SU-DHL-6 (cell line): Measurements from ENCODE around the gene PRDM12.

Experiments used
- H2AFZ ChIP-seq: fragments of 200-600 bp; sonication (generic); 2 replicates; pipeline ENCODE4 v1.6.1; 2014; ENCODE audit warnings: low read depth, mild to moderate bottlenecking, moderate library complexity, mixed read lengths, antibody characterized with exemption, low read length; ENCODE audit not compliant: severe bottlenecking
- H3F3A ChIP-seq: fragments of 200-600 bp; shearing (Covaris generic); 2 replicates; pipeline ENCODE4 v1.6.0; 2016; ENCODE audit warnings: antibody characterized with exemption, mild to moderate bottlenecking; ENCODE audit not compliant: insufficient read depth
- H3K27ac ChIP-seq: fragments of 200-600 bp; sonication (generic); 2 replicates; pipeline ENCODE4 v1.5.1; 2016; ENCODE audit warnings: low read depth, mild to moderate bottlenecking, low read length, moderate library complexity, mixed read lengths
- H3K27me3 ChIP-seq: fragments of 200-600 bp; sonication (generic), shearing (Covaris generic); 2 replicates; pipeline ENCODE4 v1.6.0; 2014; ENCODE audit warnings: mild to moderate bottlenecking, low read length
- H3K36me3 ChIP-seq: fragments of 200-600 bp; sonication (generic); 2 replicates; pipeline ENCODE4 v1.6.1; 2014; ENCODE audit warnings: mild to moderate bottlenecking, low read length, mixed read lengths
- H3K4me2 ChIP-seq: fragments of 300-600, 200-600 bp; shearing (Covaris generic), sonication (generic); 2 replicates; pipeline ENCODE4 v1.6.0; 2014; ENCODE audit warnings: low read length, low read depth, mild to moderate bottlenecking; ENCODE audit not compliant: poor library complexity, severe bottlenecking
- H3K4me3 ChIP-seq: fragments of 200-600 bp; sonication (generic); 2 replicates; pipeline ENCODE4 v1.5.1; 2014; ENCODE audit warnings: antibody characterized with exemption, low read length, mild to moderate bottlenecking, mixed read lengths; ENCODE audit not compliant: insufficient read depth, poor library complexity, severe bottlenecking
- H3K79me2 ChIP-seq: fragments of 200-600 bp; sonication (generic); 2 replicates; pipeline ENCODE4 v1.6.1; 2014; ENCODE audit warnings: mild to moderate bottlenecking, low read length, moderate library complexity; ENCODE audit not compliant: insufficient read depth
- H3K9ac ChIP-seq: fragments of 200-600 bp; sonication (generic); 2 replicates; pipeline ENCODE4 v1.7.0; 2014; ENCODE audit warnings: mild to moderate bottlenecking, low read length
- H3K9me2 ChIP-seq: fragments of 200-600 bp; sonication (generic); replicated peaks from 2 replicates; pipeline ENCODE4 v1.6.1; 2014; ENCODE audit warnings: low read length; ENCODE audit not compliant: insufficient read depth
- H3K9me3 ChIP-seq: fragments of 200-600 bp; sonication (generic); 2 replicates; pipeline ENCODE4 v1.6.1; 2014; ENCODE audit warnings: low read length, mixed read lengths; ENCODE audit not compliant: insufficient read depth
- H4K20me1 ChIP-seq: fragments of 200-600 bp; sonication (generic); 2 replicates; pipeline ENCODE4 v1.6.1; 2014; ENCODE audit warnings: low read depth, mild to moderate bottlenecking, antibody characterized with exemption, low read length, moderate library complexity, mixed read lengths
- EZH2phosphoT487 ChIP-seq: fragments of 200-600 bp; sonication (generic), shearing (Covaris generic); conservative IDR thresholded peaks from 2 replicates; pipeline ENCODE4 v1.6.1; 2018; ENCODE audit warnings: mild to moderate bottlenecking, antibody characterized with exemption, low read length, moderate library complexity, mixed read lengths
- TF ChIP-seq, protein P1 (sequence below): fragments of 200-600 bp; sonication (generic); IDR thresholded peaks from one replicate; pipeline ENCODE4 v1.5.1; 2017; ENCODE audit warnings: antibody characterized with exemption, mild to moderate bottlenecking, low read length, moderate library complexity; ENCODE audit not compliant: insufficient read depth, poor library complexity, severe bottlenecking

Gene PRDM12

GRCh38 chr9:130627896-130628792, 36.2 kb upstream of the PRDM12 start:
- no peaks in the 10 kb centered on the region for H3K9me2 ChIP-seq
- no peaks in the 10 kb centered on the region for H3K79me2 ChIP-seq
- no peak overlapping the region for H3K9ac ChIP-seq
- TF ChIP-seq EZH2phosphoT487: no peak
- H3K9me3 ChIP-seq: no peaks in the 10 kb centered on the region
- no peaks in the 10 kb centered on the region for H3K27me3 ChIP-seq
- no peaks in the 10 kb centered on the region; the same call in 1 of the 2 replicates for H3K36me3 ChIP-seq
- H4K20me1 ChIP-seq: no peaks in the 10 kb centered on the region
- H3K27ac ChIP-seq: no peak overlapping the region
- no peak overlapping the region for H3K4me3 ChIP-seq
- H3K4me2 ChIP-seq: no peak overlapping the region
- H3F3A ChIP-seq: no peaks in the 10 kb centered on the region
- H2AFZ ChIP-seq: no peak overlapping the region

DNA sequence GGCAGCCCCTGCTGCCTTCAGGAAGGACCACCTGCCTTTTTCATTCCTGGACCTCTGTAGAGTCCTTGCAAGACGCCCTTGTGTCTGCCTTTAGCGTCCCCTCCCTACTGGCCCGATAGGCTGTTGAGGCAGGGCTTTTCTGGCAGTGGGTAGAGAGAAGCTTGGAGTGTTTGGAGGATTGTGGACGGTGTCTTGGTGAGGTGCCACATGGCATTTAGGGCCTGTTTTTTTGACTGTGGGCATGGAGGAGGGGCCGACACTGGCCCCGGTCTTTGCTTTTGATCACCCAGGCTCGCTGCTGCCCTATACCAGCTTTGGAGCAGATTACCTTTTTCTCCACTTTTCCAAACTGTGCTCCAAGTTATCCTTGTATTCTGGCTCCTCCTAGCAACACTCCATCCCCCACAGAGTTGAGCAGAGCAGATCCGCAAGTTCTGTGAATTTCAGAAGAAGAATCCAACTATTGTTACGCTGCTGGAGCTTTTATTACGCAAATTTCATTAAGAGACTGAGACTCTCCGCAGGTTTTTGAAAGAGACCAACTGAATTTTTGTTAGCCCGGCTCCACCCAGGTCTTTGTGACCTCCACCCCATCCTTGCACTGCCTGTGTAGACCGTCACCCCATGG, 34.8 kb upstream of the PRDM12 start:
- no peak overlapping the region for H3K27ac ChIP-seq
- no peak overlapping the region for H2AFZ ChIP-seq
- no peaks in the 10 kb centered on the region for H3F3A ChIP-seq
- no peak overlapping the region for H3K4me3 ChIP-seq
- H3K4me2 ChIP-seq: no peak overlapping the region
- no peaks in the 10 kb centered on the region for H3K9me2 ChIP-seq
- H3K79me2 ChIP-seq: no peaks in the 10 kb centered on the region
- no peaks in the 10 kb centered on the region for H3K9me3 ChIP-seq
- no peak overlapping the region for H3K9ac ChIP-seq
- TF ChIP-seq, protein P1, sequence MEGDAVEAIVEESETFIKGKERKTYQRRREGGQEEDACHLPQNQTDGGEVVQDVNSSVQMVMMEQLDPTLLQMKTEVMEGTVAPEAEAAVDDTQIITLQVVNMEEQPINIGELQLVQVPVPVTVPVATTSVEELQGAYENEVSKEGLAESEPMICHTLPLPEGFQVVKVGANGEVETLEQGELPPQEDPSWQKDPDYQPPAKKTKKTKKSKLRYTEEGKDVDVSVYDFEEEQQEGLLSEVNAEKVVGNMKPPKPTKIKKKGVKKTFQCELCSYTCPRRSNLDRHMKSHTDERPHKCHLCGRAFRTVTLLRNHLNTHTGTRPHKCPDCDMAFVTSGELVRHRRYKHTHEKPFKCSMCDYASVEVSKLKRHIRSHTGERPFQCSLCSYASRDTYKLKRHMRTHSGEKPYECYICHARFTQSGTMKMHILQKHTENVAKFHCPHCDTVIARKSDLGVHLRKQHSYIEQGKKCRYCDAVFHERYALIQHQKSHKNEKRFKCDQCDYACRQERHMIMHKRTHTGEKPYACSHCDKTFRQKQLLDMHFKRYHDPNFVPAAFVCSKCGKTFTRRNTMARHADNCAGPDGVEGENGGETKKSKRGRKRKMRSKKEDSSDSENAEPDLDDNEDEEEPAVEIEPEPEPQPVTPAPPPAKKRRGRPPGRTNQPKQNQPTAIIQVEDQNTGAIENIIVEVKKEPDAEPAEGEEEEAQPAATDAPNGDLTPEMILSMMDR: no peak
- TF ChIP-seq EZH2phosphoT487: no peak
- no peaks in the 10 kb centered on the region for H3K36me3 ChIP-seq
- H3K27me3 ChIP-seq: no peaks in the 10 kb centered on the region
- no peaks in the 10 kb centered on the region for H4K20me1 ChIP-seq

DNA sequence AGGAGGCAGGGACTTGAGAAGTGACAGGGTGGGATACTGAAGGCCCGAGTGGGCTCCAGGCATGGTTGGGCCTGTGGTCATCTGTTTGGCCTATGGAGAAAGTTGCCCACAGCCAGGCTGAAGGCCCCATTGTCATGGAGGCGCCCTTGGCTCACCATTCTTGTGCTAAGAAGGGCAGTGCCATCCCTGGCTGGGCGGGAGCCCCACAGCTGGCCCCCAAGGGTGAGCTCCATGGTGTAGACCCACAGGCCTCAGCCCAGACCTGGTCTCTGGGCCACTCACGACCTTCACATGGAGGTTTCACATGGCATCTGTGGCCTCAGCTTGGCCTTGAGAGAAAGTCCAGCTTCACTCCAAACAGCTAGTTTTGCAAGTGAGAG, 34.3 kb upstream of the PRDM12 start:
- Histone ChIP-seq H3F3A (no peaks in the 10 kb centered on the region), H3K36me3 (no peaks in the 10 kb centered on the region), H3K4me3 (no peak overlapping the region), H4K20me1 (no peaks in the 10 kb centered on the region), H3K27me3 (no peaks in the 10 kb centered on the region), H3K4me2 (no peak overlapping the region), H2AFZ (no peak overlapping the region), H3K79me2 (no peaks in the 10 kb centered on the region), H3K27ac (no peak overlapping the region), H3K9me3 (no peaks in the 10 kb centered on the region), H3K9ac (no peak overlapping the region), H3K9me2 (no peaks in the 10 kb centered on the region)
- TF ChIP-seq EZH2phosphoT487: no peak
- TF ChIP-seq, protein P1: no peak
